Activated CD4-positive, alpha-beta T cell treated with anti-CD3 and anti-CD28 coated beads, Interleukin-2, amount 50 U/mL, for 48 hours (primary cell): ENCODE measurements around the gene ITSN1.

Experiments
- DNase-seq, 2 experiments: peaks; one replicate each; pipeline ENCODE4 v3.0.0-alpha.2; 2020

The ITSN1 gene

GRCh38 chr21:33817138-33817537 lies 174.8 kb downstream of the ITSN1 start:
- DNase-seq: no peak

- DNase-seq: no peak
Measured at GRCh38 chr21:33817663-33818451, 175.6 kb downstream of the ITSN1 start.

GRCh38 chr21:33820230-33820770 lies 178.0 kb downstream of the ITSN1 start:
- DNase-seq: no peak

GRCh38 chr21:33820798-33821197 lies 178.5 kb downstream of the ITSN1 start:
- no peak for DNase-seq

- no peak for DNase-seq
Measured at GRCh38 chr21:33821503-33822322, 179.4 kb downstream of the ITSN1 start.

- no peak for DNase-seq
Measured at GRCh38 chr21:33824156-33824941, 182.0 kb downstream of the ITSN1 start.

GRCh38 chr21:33825419-33825818 lies 183.1 kb downstream of the ITSN1 start:
- DNase-seq: no peak

- no peak for DNase-seq
Measured at GRCh38 chr21:33825915-33826314, 183.6 kb downstream of the ITSN1 start.

- DNase-seq: no peak
Measured at GRCh38 chr21:33828083-33828482, 185.8 kb downstream of the ITSN1 start.

GRCh38 chr21:33828577-33828976 lies 186.3 kb downstream of the ITSN1 start:
- no peak for DNase-seq

GRCh38 chr21:33829844-33830243 lies 187.5 kb downstream of the ITSN1 start:
- no peak for DNase-seq

GRCh38 chr21:33831962-33832659 lies 189.8 kb downstream of the ITSN1 start:
- no peak for DNase-seq

- DNase-seq: no peak
Measured at GRCh38 chr21:33834801-33835500, 192.7 kb downstream of the ITSN1 start.

GRCh38 chr21:33835920-33836319 lies 193.6 kb downstream of the ITSN1 start:
- no peak for DNase-seq

- no peak for DNase-seq
Measured at GRCh38 chr21:33836408-33836807, 194.1 kb downstream of the ITSN1 start.

- DNase-seq: no peak
Measured at GRCh38 chr21:33839167-33839716, 196.9 kb downstream of the ITSN1 start.

GRCh38 chr21:33839806-33840205 lies 197.5 kb downstream of the ITSN1 start:
- DNase-seq: no peak

- no peak for DNase-seq
Measured at GRCh38 chr21:33840771-33841170, 198.5 kb downstream of the ITSN1 start.

- no peak for DNase-seq
Measured at GRCh38 chr21:33841561-33841960, 199.3 kb downstream of the ITSN1 start.

GRCh38 chr21:33843216-33843615 lies 200.9 kb downstream of the ITSN1 start:
- DNase-seq: no peak

GRCh38 chr21:33844104-33844889 lies 202.0 kb downstream of the ITSN1 start:
- DNase-seq: no peak
